K562 treated with DMSO at 1 percent for 12 hours (cell line): Measurements from ENCODE around the gene XPO5. TPM values are rescaled to one million over a fixed set of nuclear protein-coding genes. Genes with fewer than 3 reads are reported as not detected.

ENCODE experiments used
- total RNA-seq: library from RNA; unstranded; fragments of 300-600 nt; gene quantifications from 2 replicates; pipeline ENCODE4 v1.2.3, GENCODE V29; 2022; ENCODE audit not compliant: insufficient read depth

XPO5 gene
- 26.6 and 76.6 TPM in 2 replicates for total RNA-seq

DNA sequence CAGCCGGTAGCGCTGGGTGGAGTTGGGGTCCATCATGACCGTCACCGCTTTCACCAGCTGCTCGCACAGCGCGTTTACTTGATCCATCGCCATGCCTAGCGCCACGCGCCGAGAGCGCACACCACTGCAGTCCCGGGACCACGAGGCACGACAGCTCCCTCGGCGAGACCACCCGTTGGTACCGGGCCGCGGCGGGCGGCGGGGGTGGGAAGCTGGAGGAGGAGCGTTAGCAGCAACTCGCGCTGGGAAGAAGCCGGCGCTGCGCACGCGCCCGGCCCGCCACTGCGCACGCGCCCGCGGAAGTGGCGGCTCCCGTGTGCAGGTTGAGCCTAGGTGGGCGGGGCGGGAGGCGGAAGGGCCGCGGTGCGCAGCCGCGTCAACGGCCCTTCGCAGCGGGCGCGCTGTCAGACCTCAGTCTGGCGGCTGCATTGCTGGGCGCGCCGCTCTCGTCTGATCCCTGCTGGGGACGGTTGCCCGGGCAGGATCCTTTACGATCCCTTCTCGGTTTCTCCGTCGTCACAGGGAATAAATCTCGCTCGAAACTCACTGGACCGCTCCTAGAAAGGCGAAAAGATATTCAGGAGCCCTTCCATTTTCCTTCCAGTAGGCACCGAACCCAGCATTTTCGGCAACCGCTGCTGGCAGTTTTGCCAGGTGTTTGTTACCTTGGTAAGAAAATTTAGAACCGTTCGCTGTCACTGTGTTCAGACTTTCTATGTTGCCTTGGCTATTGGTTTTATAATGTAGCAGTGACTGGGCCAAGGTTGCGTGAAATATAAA, at the start of gene XPO5, which contains the start of gene POLH:
Gene XPO5 (minus strand): TSS at position 267 of the 780 bp plus-strand sequence. CDS start 174 bp downstream, at position 93.
Gene POLH (plus strand): TSS at position 414 of the 780 bp plus-strand sequence. CDS start 6,135 bp downstream, outside the sequence.

DNA sequence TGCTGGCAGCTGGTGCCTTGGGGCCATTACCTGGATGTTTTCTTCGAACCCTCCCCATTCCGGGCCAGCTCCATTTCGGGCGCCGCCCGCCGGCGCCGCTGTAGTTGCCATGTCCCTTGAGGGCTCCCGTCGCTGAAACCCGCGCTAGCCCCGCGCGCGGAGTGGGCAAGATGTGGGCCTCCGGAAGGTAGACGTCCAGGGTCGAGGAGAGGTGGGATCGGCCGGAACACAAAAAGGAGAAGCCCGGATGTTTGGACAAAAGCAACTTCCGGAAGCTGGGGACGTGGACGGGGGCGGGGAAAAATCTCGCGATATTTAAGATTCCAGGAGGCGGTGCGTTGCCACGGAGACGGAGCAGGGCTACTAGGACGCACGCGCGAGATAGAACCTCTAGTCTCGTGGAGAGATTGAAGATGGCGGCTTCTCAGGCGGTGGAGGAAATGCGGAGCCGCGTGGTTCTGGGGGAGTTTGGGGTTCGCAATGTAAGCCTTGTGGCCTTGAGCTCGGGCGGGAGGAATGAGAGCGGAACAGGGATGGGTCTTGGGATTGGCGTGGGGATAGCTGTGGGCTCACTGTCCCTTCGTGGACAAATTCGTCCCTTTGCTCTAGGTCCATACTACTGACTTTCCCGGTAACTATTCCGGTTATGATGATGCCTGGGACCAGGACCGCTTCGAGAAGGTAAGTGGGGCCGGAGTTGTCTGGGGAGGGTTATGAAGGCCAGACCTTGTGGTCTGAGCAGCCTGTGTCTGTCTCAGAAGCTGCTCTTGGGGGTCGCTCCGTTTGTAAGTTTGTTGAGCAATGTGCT, 58.9 kb downstream of the XPO5 start, which contains the start of the genes POLR1C and YIPF3:
Gene POLR1C (plus strand): TSS at position 393 of the 808 bp plus-strand sequence. CDS start 21 bp downstream, at position 414.
Gene YIPF3 (minus strand): TSS at position 230 of the 808 bp plus-strand sequence. CDS start 119 bp downstream, at position 111.

DNA sequence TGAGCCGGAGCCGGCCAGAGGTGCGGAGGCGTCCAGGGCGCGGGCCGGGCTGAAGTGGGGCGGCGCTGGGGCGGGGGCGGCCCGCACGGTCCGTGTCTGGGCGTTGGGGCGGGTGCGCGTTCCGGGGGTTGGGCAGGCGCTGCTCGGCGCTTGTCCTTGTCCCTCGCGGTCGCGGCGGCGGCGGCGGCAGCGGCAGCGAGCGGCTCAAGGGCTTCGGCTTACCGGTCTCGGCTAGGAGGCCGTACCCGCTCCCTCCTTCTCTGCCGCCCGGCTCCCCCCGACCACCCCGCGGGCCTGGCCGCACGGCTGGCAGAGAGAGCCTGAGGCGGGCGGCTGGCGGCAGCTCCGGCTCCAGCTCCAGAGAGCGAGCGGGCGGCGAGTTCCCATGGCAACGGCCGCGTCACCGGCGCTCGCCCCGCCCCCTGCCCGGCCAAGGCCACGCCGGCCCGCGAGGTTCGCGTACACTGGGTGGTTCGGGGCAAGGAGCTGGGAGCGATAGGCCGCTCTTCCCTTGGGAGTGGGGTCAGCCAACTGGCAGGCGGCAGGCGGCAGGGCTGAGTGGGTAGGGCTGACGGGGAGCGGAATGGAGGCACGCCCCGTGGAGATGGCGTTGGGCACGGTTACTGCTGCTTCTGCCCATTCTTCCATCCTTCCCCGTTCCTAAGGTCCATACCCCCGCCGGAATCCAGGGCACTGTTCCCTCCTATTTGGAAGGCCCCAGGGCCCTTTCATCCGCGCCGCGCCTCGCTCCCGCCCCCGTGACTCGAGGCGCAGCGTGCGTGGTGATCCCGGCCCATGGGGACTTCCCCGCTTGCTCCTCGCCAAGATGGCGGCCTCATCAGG, 65.6 kb downstream of the XPO5 start, which contains the start of gene LRRC73:
Gene LRRC73 (minus strand): TSS at position 363 of the 843 bp plus-strand sequence. CDS start 561 bp downstream, outside the sequence.

DNA sequence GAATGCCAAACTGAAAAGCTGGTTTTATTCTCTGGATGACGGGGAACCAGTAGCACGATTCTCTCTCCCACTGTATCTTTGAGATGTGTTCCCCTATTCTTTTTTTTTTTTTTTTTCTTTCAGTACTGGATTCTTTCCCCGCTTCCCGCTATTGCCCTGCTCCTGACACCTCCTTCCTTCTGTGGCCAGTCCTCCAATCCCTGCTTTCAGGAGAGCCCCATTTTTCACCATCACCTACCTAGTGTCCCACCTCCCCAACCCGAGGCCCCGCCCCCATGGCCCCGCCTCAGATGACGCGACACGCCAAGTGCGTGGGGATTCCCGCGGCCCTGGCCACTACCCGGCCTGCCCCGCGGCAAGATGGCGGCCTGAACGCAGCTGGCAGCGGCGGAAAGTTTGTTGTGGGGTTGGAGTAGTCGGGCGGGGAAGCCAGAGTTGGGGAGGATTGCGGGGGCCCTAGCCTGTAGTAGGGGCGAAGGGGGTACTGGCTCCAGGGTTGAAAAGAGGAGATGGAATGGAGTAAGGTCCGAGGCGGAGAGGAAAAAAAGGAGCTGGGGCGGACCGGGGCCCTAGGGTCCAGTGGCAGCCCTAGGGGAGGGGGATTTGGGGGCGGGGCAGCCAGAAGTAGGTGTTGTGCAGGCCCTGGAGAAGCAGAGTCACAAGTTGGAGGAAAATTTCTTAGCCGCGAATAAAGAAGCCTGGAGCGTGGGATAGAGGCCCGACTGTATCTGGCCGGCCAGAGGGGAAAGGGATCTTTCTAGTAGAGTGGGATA, 98.4 kb downstream of the XPO5 start, which contains the start of gene TJAP1:
Gene TJAP1 (plus strand): TSS at position 336 of the 773 bp plus-strand sequence. CDS start 21,432 bp downstream, outside the sequence.

Other genes with a start within 250 kb of the XPO5 start
- 5.9 and 28.7 TPM in 2 replicates for gene ZNF318, start 206.4 kb downstream of the XPO5 start, total RNA-seq
- 12.4 and 39.0 TPM in 2 replicates for gene ABCC10, start 148.5 kb downstream of the XPO5 start, total RNA-seq
- gene DLK2, start 120.5 kb downstream of the XPO5 start, total RNA-seq = 1.0 TPM in 2 replicates
- 32.2 and 46.2 TPM in 2 replicates for gene TJAP1, start 98.5 kb downstream of the XPO5 start, total RNA-seq
- gene LRRC73, start 65.7 kb downstream of the XPO5 start, total RNA-seq = 0.30 and 0.40 TPM in 2 replicates
- 117 and 134 TPM in 2 replicates for gene YIPF3, start 59.1 kb downstream of the XPO5 start, total RNA-seq
- 40.3 and 70.5 TPM in 2 replicates for gene POLR1C, start 58.9 kb downstream of the XPO5 start, total RNA-seq
- gene POLH, start 147 bp upstream of the XPO5 start, total RNA-seq = 13.2 and 40.2 TPM in 2 replicates
- gene GTPBP2, start 53.2 kb upstream of the XPO5 start, total RNA-seq = 178 and 275 TPM in 2 replicates
- gene MAD2L1BP, start 59.8 kb upstream of the XPO5 start, total RNA-seq = 70.4 and 73.4 TPM in 2 replicates
- 0.51 and 0.81 TPM in 2 replicates for gene RSPH9, start 69.0 kb upstream of the XPO5 start, total RNA-seq
- 116 and 159 TPM in 2 replicates for gene MRPS18A, start 111.8 kb upstream of the XPO5 start, total RNA-seq
- 71.2 and 196 TPM in 2 replicates for gene VEGFA, start 194.2 kb upstream of the XPO5 start, total RNA-seq